ENCODE results near the gene KRTAP4-3. TPM values are rescaled to one million over a fixed set of nuclear protein-coding genes. Genes with fewer than 3 reads are reported as not detected.
A peak's percentile ranks its signal among the peaks of the same experiment; 100 is the strongest.
"Not testable (repeated sequence)": the region's sequence is repeated elsewhere in the genome, so short reads cannot be mapped to it uniquely, and the experiment has no call there.

Gene KRTAP4-3
- not detected for total RNA-seq
- long read RNA-seq = 0 reads

DNA sequence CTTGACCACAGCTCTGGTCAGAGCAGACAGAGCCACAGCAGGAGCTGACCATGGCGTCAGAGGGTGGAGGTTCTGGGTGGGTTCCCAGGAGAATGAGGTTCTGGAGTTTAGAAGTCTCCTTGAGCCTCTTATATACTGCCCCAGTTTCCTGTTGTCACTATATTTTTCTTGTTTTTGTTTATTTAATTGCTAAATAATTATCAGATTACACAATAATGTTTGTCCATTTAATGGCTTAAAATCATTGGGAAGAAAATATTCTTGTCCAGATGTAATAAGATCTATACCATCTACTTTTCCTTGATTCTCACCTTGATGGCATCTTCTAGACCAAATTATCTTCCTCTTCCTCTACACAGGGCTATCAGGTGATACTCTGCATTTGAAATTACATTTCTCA lies at the start of gene KRTAP4-3:
Gene KRTAP4-3 (minus strand): TSS at position 101 of the 400 bp plus-strand sequence. CDS start 49 bp downstream, at position 52.
- no peak for ATAC-seq
- intact Hi-C loops (cut with DNase I, micrococcal nuclease) = no loop called here

DNA sequence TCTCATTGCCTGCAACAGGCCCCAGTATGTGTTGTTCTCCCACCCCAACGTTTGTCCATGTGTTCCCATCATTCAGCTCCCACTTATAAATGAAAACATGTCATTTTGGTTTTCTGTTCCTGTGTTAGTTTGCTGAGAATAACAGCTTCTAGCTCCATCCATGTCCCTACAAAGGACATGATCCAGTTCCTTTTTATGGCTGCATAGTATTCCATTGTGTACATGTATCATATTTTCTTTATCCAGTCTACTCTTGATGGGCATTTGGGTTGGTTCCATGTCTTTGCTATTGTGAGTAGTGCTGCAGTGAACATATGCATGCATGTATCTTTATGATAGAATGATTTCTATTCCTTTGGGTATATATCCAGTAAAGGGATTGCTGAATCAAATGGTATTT lies 47.7 kb upstream of the KRTAP4-3 start:
- DNase-seq (no peak), ATAC-seq (no peak)

More for the DNA sequence above, at the start of gene KRTAP4-3:
- DNase-seq = no peak

DNA sequence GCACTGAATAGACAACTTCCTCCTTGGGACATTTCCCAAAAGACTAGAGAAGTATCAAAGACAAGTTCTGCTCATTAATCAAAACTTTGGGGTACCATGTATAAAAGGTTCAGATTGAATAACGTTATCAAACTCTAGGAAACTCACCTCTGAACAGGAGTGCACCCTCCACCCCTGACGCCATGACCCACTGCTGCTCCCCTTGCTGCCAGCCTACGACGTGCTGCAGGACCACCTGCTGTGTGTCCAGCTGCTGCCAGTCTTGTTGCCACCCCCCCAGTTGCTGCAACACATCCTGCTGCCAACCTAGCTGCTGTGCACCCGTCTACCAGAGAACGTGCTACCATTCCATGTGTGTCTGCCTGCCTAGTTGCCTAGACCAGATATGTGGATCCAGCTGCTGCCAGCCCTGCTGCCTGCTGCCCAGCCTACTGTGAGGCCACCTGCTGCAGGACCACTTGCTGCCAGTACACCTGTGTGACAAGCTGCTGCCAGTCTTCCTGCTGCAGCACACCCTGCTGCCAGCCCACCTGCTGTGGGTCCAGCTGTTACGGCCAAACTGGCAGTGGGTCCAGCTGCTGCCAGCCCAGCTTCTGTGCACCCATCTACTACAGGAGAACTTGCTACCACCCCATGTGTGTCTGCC lies 44.6 kb upstream of the KRTAP4-3 start:
- DNase-seq (no peak), ATAC-seq (peak; percentile 45)
- intact Hi-C loops (cut with DNase I, micrococcal nuclease) = no loop called here

More for the DNA sequence above, 47.7 kb upstream of the KRTAP4-3 start:
- intact Hi-C loops (cut with DNase I, micrococcal nuclease) = no loop called here

DNA sequence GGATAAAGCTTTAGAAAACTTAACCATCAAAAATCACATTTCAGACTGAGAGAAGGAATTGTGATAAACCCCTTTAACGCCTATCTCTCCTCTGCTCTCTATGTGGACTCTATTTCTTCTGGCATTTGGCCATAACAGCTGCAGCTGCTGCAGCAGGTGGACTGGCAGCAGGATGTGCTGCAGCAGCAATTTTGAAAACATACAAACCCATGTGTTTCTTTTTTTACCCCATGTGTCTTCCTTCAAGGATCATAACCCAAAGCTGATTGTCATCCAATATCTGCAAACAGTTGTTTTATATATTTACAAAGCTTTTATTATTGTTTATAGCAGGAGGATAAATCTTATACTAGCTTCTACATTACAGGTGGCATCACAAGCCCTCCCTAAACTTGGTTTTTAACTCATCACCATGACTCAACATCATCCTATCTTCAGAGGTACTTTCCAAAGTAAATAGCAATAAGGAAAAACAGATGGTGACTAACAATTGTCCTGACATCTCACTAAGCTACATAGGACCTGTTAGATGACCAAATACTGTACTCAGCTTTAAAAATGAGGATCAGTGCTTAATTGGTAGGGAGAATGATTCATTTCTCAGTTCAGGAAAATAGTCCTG lies 43.9 kb upstream of the KRTAP4-3 start:
- ATAC-seq (peak; percentile 92), DNase-seq (peak in 1 of 2 donors; percentile 27)
- intact Hi-C loops (cut with DNase I, micrococcal nuclease) = no loop called here

DNA sequence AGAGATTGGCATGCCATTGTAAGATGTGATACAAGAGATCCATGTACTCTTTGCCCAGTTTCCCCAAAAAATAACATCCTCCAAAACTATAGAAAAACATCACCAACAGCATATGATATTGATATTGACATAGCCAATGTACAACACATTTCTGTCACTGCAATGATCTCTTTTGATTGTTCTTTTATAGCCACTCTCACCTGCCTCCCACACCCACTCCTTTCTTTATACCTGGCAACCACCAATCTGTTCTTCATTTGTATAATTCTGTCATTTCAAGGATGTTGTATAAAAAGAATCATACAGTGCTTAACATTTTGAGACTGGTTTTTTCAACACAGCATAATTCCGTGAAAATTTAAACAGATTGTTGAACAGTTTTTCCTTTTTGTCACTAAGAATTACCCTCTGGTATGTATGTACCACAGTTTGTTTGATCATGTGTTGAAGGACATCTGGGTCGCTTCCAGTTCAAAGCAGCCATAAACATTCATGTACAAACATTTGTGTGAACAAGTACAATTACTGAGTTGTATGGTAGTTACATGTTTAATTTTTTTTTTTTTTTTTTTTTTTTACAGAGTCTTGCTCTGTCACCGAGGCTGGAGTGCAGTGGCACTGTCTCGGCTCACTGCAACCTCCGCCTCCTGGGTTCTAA lies 31.5 kb upstream of the KRTAP4-3 start:
- DNase-seq = no peak
- intact Hi-C loops (cut with DNase I, micrococcal nuclease) = no loop called here
- ATAC-seq = peak; percentile 95

DNA sequence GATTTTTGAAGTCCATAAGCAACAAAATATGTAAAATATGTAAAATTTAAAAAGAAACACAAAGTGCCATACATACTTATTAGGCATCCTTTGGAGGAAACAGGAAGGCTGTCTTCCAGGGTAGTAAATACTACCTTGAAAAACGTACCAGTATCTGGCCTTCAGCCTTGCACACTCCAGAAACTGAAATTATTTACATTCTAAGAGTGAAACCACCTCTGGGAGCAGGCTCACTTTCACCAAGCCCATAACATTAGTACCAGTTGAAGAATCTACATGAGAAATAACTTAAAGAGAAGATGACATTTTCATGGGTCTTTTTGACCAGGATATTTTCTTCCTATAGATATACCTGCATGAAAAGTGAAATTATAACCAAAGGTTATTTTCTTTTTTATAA lies 28.0 kb upstream of the KRTAP4-3 start:
- intact Hi-C loops (cut with DNase I, micrococcal nuclease) = no loop called here
- ATAC-seq = no peak

DNA sequence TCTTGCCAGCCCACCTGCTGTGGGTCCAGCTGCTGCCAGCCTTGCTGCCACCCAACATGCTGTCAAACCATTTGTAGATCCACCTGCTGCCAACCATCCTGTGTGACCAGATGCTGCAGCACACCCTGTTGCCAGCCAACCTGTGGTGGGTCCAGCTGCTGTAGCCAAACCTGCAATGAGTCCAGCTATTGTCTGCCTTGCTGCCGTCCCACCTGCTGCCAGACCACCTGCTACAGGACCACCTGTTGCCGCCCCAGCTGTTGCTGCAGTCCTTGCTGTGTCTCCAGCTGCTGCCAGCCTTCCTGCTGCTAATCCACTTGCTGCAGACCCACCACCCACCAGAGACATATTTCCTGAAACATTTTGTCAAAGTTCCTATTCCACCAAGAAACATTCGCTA lies 22.3 kb upstream of the KRTAP4-3 start:
- intact Hi-C loops (cut with DNase I, micrococcal nuclease) = no loop called here
- ATAC-seq = no peak
- no peak for DNase-seq

More for the DNA sequence above, 28.0 kb upstream of the KRTAP4-3 start:
- no peak for DNase-seq

DNA sequence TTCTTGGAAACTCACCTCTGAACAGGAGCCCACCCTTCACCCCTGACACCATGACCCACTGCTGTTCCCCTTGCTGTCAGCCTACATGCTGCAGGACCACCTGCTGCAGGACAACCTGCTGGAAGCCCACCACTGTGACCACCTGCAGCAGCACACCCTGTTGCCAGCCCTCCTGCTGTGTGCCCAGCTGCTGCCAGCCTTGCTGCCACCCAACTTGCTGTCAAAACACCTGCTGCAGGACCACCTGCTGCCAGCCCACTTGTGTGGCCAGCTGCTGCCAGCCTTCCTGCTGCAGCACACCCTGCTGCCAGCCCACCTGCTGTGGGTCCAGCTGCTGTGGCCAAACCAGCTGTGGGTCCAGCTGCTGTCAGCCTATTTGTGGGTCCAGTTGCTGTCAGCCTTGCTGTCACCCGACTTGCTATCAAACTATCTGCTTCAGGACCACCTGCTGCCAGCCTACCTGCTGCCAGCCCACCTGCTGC lies 21.9 kb upstream of the KRTAP4-3 start, which contains the start of gene KRTAP9-1:
Gene KRTAP9-1 (plus strand): TSS at position 51 of the 482 bp plus-strand sequence. CDS start 0 bp downstream, at position 51.
- DNase-seq; ATAC-seq; intact Hi-C loops (cut with DNase I, micrococcal nuclease): not testable (repeated sequence)

DNA sequence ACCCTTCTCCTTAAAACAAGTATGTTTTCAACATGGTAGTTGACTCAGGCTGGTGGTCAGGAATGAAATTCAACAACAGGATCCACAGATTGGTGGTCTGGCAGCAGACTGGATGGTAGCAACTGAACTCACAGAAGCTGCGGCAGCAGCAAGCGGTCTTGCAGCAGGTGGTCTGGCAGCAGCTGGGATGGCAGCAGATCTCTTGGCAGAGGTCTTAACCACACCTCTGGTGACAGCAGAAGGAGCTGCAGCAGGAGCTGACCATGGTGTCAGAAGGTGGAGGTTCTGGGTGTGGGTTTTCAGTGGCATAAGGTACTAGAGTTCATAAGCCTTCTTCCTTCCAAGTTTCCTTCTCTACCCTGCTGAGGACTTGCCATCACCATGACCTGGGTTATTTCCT lies 18.9 kb upstream of the KRTAP4-3 start:
- no peak for ATAC-seq
- no peak for DNase-seq
- intact Hi-C loops (cut with DNase I, micrococcal nuclease) = no loop called here

DNA sequence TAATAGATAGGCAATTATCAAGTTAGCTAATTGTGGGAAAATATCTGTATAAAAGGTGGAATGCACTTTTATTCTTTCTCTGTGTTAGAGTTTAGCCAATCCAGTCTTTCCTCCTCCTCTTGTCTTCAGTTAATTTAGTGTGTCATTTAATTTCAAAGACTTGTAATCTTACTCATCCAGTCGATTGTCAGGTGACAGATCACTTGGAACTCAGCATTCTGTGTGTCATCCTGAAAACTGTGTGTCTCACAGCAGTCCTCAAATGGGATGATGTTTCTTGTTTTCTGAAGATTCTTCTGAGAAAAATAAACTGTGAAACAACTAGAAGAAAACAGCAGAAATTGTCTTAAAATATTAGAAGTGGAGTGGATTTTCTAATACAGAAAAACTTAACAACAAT lies 17.0 kb upstream of the KRTAP4-3 start:
- intact Hi-C loops (cut with DNase I, micrococcal nuclease) = no loop called here
- ATAC-seq (no peak), DNase-seq (no peak)

DNA sequence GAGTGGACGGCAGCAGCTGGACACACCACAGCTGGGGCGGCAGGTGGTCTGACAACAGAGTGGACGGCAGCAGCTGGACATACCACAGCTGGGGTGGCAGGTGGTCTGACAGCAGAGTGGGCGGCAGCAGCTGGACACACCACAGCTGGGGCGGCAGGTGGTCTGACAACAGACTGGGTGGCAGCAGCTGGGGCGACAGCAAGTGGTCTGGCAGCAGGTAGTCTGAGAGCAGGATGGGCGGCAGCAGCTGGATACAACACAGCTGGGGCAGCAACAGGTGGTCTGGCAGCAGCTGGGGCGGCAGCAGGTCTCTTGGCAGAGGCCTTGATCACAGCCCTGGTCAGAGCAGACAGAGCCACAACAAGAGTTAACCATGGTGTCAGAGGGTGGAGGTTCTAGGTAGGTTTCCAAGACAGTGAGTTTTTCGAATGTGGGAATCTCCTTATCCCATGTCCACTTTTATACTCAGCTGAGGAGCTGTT lies 16.5 kb upstream of the KRTAP4-3 start, which contains the start of gene KRTAP4-1:
Gene KRTAP4-1 (minus strand): TSS at position 432 of the 482 bp plus-strand sequence. CDS start 57 bp downstream, at position 375.
- no peak for DNase-seq
- intact Hi-C loops (cut with DNase I, micrococcal nuclease) = no loop called here
- ATAC-seq = no peak

DNA sequence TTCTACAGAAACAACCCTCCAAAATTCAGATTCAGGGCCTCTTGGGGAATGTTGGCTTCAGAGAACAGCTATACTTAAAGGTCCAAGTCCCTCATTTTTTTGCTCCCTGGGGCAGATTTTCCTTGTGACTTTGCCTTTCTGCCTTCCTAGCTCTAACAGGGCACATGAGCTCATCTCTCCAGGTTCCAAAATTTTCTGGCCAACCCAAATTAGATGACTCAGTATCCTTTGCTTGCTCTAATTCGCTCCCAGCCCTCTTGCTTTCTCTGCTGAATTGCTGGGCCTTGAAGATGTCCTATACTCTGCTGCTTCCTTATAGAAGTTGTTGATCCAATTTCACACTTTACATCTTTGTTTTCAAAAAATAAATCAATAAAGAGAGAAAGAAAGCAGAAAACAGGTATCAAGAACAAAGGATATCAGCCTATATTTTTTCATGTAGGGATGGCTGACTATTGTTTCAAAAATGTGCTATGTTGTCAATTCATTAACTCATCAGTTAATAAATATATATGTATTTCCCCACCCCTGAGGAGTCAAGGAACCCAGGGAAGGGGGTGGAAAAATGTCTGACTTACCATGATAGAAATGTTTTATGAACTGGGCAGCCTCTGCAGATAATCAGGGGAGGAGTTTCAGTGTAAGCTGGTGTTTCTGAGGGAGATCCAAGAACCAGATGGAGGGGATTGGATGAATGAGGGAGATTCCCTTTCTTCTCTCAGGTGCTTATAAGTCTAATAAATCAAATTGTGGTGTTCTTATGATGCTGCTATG lies 11.0 kb upstream of the KRTAP4-3 start:
- ATAC-seq = no peak
- DNase-seq = no peak
- intact Hi-C loops (cut with DNase I, micrococcal nuclease) = no loop called here

DNA sequence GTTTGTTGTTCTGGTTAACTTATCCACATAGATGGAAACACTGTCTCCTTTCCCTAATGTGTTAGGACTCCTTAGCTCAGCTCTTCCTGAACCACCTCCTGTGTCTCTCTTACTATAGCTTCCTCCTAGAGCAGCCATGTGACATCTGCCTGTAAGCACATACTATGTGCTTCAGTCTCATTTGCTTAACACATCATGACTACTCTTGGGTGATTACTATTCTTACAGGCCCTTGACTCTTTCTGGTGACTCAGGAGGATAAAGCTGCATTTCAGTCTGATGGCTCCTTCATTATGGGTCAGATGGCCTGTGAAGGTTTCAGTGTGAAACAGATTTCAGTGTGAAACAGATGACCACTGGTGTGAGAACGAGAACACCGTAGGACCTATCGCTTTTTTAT lies 10.3 kb upstream of the KRTAP4-3 start:
- DNase-seq (no peak), ATAC-seq (no peak)
- intact Hi-C loops (cut with DNase I, micrococcal nuclease) = no loop called here

DNA sequence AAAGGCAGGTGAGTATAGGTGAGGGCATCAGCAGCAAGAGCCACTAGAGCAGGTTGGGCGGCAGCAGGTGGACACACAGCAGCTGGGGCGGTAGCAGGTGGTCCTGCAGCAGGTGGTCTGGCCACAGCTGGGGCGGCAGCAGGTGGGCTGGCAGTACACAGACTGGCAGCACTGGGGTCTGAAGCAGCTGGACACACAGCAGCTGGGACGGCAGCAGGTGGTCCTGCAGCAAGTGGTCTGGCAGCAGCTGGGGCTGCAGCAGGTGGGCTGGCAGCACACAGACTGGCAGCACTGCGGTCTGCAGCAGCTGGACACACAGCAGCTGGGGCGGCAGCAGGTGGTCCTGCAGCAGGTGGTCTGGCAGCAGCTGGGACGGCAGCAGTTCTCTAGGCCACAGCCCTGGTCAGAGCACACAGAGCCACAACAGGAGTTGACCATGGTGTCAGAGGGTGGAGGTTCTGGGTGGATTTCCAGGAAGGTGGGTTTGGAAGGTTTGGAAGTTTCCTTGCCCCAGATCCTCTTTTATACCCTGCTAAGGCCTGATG lies 9.8 kb upstream of the KRTAP4-3 start, which contains the start of gene KRTAP4-2:
Gene KRTAP4-2 (minus strand): TSS at position 495 of the 545 bp plus-strand sequence. CDS start 57 bp downstream, at position 438.
- DNase-seq = no peak
- intact Hi-C loops (cut with DNase I, micrococcal nuclease) = no loop called here
- ATAC-seq = no peak

DNA sequence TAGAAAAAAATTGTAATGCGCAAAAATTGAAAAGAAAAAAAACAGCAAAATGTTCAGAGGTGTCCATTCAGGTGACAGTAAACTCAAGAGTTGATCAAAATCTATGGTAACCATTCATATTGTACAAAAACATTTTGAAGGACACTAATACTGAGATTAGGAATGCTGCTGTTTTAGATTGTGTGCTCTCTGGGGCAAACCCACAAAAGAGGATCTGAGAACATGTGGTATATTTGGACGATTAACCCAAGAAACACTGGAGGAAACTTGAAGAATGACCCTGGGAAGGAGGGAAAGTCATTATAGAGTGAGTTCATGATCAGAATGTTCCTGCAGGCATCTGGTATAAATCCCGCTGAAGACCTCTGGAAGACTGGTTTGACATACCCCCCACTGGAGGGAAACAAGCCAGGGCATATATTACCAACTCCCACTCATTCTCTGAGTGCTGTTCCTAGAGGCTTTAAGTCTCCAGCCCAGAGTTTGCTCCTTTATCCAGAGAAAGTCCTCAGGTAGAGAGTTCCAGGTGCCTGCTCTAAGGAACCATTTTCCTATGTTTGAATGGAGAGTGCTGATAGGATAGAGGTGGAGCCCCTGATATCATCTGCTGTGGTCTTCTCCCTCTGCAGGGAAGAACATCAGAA lies 8.8 kb upstream of the KRTAP4-3 start:
- DNase-seq = no peak
- intact Hi-C loops (cut with DNase I, micrococcal nuclease) = no loop called here
- ATAC-seq = no peak

DNA sequence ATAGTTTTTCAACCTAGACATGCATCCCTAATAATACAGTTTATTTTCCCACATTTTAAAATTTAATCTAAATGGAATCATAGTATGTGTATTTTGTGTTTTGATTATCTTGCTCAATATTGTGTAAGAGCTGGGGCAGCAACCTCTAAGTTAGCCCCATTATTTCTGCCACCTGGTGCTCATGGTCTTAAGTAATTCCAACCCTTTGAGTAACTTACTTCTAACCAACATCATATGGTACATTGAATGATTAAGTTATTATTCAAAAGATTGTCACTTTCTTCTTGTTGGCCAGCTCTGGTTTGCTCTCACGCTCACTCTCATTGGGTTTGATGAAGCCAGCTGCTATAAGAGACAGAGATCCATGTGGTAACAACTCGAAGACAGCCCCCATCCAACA lies 3.9 kb upstream of the KRTAP4-3 start:
- no peak for ATAC-seq
- no peak for DNase-seq
- intact Hi-C loops (cut with DNase I, micrococcal nuclease) = no loop called here

DNA sequence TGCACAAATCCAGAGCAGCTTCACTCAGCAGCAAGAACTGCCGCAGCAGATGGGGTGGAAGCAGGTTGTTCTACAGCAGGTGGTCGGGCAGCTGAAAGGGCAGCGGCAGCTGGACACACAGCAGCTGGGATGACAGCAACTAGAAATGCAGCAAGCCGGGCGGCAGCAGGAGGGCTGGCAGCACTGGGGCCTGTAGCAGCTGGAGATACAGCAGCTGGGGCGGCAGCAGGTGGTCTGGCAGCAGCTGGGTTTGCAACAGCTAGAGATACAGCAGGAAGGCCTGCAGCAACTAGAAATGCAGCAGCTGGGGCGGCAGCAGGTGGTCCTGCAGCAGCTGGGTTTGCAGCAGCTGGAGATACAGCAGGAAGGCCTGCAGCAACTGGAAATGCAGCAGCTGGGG lies 460 bp downstream of the KRTAP4-3 start:
- intact Hi-C loops (cut with DNase I, micrococcal nuclease) = no loop called here
- ATAC-seq = no peak
- no peak for DNase-seq

DNA sequence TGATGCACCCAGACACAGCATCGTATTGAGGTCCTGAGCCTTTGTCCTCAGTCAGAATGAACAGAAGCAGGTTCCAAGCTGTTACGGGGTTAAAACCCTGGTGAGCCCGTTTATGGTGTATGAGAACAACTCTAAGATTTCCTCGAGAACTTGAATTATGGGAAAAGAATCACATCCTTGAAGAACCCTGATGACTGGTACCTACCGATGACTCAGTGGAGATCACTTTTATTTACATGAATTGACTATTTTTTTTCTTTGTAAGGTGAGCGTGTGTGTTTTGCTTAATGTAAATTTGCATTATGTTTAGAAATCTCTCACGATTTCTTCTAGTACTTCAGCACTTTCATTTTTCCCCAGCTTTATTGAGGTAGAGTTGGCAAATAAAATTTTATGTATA lies 4.2 kb downstream of the KRTAP4-3 start:
- DNase-seq (no peak), ATAC-seq (no peak)
- intact Hi-C loops (cut with DNase I, micrococcal nuclease) = no loop called here

All from left colon (tissue), 2 donors.